ENCODE data around the gene ZNF487.
A peak's percentile ranks its signal among the peaks of the same experiment; 100 is the strongest.
"Not testable (repeated sequence)": the region's sequence is repeated elsewhere in the genome, so short reads cannot be mapped to it uniquely, and the experiment has no call there.

The ZNF487 gene

DNA sequence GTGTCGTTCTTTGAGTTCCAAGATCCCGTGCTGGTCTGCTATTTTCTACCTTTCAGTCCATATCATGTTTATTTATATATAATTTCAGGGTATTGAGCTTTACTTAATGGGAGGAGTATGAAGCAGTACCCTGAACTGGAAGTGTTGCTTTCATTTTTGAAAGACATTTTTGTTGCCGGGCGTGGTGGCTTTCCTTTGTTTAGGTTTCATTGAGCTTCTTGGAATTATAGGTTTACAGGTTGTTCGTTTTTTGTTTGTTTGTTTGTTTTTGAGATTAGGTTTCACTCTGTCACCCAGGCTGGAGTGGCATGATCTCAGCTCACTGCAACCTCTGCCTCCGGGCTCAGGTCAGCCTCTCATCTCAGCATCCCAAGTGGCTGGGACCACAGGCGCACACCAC lies 7.4 kb downstream of the ZNF487 start:
- no peak for DNase-seq

DNA sequence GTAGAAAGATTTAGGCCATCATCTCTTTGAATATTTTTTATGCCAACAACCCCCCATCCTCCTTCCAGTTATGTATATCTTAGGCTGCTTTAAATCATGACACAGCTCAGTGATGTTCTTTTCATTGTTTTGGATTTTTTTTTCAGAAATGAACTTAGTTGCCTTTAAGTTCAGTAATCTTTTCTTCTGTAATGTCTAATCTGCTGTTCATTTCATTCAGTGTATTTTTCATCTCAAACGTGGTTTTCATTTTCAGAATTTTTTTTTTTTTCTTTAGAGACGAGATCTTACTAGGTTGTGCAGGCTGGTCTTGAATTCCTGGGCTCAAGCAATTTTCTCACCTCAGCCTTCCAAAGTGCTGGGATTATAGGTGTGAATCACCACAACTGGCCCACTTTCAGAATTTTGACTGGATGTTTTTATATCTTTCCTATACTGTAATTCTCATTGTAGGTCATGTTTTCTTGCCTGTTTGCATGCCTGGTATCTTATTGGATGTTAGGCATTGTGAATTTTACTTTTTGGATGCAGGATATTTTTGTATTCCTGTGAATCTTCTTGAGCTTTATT lies 8.1 kb downstream of the ZNF487 start:
- no peak for DNase-seq

DNA sequence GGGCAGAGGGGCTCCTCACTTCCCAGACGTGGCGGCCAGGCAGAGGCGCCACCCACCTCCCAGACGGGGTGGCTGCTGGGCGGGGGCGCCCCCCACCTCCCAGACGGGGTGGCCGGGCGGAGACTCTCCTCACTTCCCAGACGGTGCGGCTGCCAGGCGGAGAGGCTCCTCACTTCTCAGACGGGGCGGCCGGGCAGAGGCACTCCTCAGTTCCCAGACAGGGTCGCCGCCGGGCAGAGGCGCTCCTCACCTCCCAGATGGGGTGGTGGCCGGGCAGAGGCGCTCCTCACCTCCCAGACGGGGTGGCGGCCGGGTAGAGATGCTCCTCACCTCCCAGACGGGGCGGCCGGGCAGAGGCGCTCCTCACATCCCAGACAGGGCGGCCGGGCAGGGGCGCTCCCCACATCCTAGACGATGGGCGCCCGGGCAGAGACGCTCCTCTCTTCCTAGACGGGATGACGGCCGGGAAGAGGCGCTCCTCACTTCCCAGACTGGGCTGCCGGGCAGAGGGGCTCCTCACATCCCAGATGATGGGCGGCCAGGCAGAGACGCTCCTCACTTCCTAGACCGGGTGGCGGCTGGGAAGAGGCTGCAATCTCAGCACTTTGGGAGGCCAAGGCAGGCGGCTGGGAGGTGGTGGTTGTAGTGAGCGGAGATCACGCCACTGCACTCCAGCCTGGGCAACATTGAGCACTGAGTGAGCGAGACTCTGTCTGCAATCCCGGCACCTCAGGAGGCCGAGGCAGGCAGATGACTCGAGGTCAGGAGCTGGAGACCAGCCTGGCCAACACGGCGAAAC lies 9.5 kb downstream of the ZNF487 start:
- DNase-seq = not testable (repeated sequence)

DNA sequence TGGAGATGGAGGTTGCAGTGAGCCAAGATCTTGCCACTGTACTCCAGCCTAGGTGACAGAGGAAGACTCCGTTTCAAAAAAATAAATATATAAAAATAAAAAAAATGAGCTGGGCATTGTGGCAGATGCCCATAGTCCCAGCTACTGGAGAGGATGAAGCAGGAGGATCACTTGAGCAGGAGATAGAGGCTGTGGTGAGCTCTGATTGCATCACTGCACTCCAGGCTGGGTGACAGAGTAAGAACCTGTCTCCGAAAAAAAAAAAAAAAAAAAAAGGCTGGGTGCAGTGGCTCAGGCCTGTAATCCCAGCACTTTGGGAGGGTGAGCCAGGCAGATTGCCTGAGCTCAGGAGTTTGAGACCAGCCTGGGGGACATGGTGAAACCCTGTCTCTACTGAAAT lies 11.8 kb downstream of the ZNF487 start:
- no peak for DNase-seq

DNA sequence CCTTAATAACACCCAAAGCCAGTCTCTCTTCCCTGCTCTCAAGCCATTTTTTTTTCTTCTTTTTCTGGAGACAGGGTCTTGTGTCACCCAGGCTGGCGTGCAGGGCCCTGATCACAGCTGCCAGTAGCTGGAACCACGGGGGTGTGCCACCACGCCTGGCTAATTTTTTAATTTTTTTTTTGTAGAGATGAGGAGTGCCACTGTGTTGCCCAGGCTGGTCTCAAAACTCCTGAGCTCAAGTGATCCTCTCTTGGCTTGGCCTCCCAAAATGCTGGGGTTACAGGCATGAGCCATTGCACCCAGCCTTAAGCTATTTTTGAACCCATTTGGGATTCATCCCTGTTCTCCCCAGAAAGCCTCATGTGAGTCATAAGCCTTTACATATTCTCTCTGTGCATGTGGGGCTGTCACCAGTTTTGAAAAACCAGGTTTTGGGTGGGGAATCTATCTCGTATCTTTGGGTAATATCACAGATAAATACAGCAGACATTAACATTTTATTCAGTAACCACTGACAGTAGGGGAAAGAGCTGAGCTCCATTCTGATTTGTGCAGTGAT lies 15.5 kb downstream of the ZNF487 start:
- no peak for DNase-seq

DNA sequence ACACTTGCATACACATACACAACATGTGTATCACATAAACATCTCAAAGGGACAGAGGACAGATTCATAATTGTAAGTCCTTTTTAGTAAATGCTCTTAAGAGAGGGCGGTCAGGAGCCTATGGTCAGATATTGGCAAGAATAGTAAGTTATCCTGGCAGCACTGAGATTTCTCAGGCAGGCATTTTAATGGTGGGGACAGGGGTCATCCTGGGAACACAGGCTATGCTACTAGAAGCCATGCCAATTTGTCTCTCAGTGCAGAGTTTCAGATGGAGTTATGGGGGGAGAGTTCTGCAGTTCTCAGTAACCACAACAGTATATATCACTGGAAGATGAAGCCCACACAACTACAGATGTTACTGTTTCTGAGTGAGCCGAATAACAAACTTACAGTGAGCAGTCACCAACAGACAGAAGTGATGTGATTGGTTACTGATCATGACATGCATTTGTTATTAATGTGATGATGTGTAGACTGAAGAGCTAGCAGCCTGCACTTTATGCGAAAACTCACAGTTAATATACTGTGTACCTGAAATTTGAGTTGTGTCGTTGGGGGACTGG lies 16.4 kb downstream of the ZNF487 start:
- DNase-seq = no peak

DNA sequence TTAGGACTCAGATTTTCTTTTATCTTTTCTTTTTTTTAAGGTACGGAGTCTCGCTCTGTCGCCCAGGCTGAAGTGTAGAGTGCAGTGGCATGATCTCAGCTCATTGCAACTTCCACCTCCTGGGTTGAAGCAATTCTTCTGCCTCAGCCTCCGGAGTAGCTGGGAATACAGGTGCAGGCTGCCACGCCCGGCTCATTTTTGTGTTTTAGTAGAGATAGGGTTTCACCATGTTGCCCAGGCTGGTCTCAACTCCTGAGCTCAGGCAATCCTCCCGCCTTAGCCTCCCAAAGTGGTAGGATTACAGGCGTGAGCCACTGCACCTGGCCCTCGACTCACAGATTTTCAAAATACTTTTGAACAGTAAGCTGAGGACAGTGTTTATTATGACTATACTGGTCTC lies 17.1 kb downstream of the ZNF487 start:
- DNase-seq = not testable (repeated sequence)

DNA sequence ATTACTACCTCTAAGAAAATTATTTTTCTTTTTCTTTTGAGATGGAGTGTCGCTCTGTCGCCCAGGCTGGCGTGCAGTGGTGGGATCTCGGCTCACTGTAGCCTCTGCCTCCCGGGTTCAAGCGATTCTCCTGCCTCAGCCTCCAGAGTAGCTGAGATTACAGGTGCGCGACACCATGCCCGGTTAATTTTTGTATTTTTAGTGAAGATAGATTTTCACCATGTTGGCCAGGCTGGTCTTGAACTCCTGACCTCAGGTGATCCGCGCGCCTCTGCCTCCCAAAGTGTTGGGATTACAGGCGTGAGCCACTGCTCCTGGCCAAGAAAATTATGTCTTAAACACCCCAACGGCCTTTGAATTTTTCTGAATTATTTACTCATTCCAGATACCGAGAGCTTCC lies 19.6 kb downstream of the ZNF487 start:
- DNase-seq = not testable (repeated sequence)

DNA sequence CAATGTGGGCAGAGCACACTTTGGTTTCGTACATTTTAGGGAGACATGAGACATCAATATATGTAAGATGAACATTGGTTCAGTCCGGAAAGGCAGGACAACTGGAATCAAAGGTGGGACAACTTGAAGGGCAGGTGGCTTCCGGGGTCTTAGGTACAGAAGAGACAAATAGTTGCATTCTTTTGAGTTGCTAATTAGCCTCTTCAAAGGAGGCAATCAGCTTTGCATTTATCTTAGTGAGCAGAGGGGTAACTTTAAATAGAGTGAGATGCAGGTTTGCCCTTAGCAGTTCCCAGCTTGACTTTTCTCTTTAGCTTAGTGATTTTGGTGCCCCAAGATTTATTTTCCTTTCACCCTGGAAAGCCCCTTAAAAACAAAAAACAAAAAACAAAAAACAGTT lies 21.3 kb downstream of the ZNF487 start:
- DNase-seq = no peak

DNA sequence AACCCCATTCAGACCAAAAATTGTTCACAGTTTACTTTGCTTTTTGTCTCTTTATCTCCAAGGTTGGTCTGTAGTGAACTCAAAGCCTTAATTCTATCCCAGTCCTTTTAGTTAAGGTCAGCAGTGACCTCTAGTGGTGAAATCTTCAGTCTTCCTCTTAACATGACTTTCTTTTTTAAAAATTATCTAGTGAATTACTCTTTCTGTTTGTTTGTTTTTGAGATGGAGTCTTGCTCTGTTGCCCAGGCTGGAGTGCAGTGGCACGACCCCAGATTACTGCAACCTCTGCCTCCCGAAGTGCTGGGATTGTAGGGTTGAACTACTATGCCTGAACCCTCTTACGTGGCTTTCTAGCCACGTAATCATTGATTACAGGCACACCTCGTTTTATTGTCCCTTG lies 25.0 kb downstream of the ZNF487 start:
- DNase-seq = peak; percentile 29 to 55

DNA sequence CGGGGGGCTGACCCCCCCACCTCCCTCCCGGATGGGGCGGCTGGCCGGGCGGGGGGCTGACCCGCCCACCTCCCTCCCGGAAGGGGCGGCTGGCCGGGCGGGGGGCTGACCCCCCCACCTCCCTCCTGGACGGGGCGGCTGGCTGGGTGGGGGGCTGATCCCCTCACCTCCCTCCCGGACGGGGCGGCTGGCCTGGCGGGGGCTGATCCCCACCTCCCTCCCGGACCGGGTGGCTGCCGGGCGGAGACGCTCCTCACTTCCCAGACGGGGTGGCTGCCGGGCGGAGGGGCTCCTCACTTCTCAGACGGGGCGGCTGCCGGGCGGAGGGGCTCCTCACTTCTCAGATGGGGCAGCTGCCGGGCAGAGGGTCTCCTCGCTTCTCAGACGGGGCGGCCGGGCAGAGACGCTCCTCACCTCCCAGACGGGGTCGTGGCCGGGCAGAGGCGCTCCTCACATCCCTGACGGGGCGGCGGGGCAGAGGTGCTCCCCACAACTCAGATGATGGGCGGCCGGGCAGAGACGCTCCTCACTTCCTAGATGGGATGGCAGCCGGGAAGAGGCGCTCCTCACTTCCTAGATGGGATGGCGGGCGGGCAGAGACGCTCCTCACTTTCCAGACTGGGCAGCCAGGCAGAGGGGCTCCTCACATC lies 28.3 kb downstream of the ZNF487 start:
- not testable (repeated sequence) for DNase-seq

DNA sequence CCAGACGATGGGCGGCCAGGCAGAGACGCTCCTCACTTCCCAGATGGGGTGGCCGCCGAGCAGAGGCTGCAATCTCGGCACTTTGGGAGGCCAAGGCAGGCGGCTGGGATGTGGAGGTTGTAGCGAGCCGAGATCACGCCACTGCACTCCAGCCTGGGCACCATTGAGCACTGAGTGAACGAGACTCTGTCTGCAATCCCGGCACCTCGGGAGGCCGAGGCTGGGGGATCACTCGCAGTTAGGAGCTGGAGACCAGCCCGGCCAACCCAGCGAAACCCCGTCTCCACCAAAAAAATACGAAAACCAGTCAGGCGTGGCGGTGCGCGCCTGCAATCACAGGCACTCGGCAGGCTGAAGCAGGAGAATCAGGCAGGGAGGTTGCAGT lies 28.8 kb downstream of the ZNF487 start:
- not testable (repeated sequence) for DNase-seq

DNA sequence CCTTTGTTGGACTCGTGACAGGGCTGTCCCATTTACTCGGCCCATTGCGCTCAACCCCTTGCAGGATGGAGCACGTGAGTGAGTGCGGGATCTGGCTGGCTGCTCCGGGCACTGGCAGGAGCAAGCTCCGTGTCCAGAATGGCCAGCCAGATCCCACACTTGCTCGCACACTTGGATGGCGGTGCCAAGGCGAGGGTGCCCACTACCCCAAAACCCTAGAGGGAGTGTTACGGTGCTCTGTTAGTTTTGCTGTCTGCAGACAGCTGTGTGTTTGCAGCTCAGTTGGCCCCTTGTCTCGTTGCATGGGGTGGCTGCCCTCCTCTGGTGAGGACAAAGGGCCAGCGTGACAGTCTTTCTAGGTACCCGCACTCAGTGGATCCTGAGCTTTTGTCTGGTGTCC lies 34.2 kb downstream of the ZNF487 start:
- DNase-seq = no peak

DNA sequence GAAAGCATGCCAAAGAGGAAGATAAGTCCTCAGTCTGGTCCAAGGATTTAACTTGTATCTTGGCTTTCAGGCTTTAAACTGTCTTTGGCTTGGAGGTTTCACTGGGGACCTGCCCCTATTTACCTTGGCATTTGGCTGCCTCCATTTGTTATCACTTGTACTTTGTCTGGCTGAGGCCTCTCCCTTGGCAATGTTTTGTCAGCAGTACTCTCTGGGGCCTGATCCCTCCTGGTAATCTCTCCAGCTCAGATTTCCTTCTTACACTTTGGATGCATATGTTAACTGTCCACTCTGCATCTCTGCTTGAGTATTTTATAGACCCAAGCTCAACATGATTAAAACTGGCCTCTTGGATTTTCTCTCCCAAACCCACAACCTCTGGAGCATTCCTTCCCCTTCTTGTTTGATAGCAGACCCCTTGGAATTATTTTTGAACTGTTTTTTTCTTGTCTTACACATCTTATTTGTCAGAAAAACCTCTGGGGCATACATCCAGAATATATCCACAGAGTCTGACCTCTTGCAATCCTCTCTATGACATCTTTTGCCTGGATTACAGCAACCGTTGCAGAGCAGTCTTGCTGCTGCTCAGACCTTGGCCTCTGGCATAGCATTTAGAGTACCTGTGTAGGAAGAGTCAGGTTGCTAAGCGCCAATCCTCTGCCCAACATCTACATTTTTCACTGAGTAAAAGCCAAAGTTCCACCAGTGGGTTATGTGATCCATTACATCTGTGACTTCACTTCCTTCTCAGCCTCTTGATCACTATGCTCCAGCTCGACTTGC lies 35.2 kb downstream of the ZNF487 start:
- DNase-seq = no peak

DNA sequence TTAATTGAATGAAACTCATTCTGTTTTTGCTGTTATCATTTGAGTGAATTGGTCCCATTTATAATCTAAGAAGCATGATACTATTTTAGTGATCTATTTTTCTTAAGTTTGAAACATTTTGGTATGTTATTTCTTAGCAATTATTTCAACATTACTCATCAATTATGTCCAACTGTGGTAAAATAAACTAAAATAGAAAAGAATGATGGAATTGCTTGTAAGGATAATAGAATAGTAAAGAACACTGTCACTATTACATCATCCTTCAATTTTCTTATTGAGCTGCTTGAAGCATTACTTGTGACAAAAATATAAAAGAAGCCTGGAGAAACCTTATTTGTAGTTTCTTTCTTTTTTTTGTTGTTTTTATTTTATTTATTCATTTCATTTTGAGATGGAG lies 42.4 kb downstream of the ZNF487 start:
- DNase-seq = no peak

DNA sequence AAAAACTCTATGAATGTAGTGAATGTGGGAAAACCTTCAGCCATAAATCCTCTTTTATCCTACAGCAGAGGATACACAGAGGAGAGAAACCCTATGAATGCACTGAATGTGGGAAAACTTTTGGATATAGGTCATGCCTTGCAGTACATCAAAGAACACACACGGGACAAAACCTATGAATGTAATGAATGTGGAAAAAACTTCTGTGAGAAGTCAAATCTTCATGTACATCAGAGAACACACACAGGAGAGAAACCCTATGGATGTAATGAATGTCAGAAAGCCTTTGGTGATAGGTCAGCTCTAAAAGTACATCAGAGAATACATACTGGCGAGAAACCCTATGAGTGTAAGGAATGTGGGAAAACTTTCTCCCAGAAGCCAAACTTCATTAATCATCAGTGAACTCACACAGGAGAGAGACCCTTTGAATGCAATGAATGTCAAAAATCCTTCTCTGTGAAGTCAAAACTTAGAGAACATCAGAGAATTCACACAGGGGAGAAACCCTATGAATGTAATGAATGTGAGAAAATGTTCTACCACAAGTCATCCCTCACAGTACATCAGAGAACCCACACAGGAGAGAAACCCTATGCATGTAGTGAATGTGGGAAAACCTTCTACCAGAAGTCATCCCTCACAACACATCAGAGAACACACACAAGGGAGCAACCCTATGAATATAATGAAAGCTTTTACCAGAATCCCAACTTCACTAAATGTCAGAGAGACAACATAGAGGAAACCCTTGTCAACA lies 45.6 kb downstream of the ZNF487 start:
- no peak for DNase-seq

DNA sequence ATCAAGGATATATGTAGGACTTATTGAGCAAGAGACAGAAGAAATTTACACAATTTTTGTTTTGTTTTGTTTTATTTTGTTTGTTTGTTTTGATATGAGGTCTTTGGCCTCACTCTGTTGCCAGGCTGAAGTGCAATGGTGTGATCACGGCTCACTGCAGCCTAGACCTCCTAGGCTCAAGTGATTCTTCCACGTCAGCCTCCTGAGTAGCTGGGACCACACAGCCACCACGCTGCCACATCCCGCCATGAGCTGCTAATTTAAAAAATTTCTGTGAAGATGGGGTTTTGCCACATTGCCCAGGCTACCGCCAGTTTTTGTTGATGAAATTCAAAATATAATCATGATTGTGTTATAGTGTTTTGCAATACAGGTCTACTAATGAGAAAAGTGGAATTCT lies 54.9 kb downstream of the ZNF487 start:
- no peak for DNase-seq

DNA sequence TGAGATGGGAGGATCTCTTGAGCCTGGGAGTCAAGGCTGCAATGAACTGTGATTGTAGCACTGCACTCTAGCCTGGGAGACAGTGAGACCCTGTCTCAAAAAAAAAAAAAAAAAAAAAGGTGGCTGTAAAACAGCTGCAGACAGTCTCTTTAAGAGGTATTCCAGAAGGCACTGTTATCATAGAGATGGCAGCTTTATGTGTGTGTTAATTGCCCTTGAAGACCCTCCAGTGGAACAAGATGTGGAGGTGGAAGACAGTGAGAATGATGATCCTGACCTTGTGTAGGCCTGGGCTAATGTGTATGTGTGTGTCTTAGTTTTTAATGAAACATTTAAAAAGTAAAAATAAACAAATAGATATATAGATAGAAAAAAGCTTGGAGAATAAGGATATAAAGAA lies 66.0 kb downstream of the ZNF487 start:
- no peak for DNase-seq

DNA sequence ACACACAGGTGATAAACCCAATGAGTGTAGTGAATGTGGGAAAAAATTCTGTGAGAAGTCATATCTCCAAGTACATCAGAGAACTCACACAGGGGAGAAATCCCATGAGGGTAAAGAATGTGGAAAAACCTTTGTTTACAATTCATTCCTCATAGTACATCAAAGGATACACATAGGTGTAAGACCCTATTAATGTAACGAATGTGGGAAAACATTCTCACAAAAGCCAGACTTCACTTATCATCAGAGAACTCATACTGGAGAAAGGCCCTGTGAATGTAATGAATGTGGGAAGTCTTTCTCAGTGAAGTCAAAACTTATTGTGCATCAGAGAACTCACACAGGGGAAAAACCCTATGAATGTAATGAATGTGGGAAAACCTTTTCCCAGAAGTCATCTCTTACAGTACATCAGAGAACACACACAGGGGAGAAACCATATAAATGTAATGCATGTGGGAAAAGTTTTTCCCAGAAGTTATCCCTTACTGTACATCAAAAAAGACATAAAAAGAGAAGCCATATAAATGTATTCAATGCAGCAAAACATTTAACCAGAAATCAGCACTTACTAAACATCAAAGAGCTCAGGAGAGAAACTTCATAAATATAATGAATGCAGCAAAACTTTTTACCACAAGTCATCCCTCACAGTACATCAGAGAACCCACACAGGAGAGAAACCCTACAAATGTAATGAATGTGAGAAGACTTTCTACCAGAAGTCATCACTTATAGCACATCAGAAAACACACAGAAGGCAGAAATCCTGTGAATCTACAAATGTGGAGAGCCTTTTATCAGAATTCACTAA lies 87.7 kb downstream of the ZNF487 start:
- no peak for DNase-seq
